ENCODE results near the gene ARL14EPL.

ARL14EPL gene

GRCh38 chr5:116032094-116032517 is at the start of gene ARL14EPL:
Gene ARL14EPL, plus strand, starts transcription at chr5:116032472. Its CDS starts 18,994 bp downstream, at chr5:116051466.
- no peak for DNase-seq

GRCh38 chr5:115983519-115983918 is 48.8 kb upstream of the ARL14EPL start:
- DNase-seq: no peak

- DNase-seq: no peak
Measured at GRCh38 chr5:115985802-115986757, 46.2 kb upstream of the ARL14EPL start.

- DNase-seq: no peak
Measured at GRCh38 chr5:115988002-115988401, 44.3 kb upstream of the ARL14EPL start.

GRCh38 chr5:115992848-115993350 is 39.4 kb upstream of the ARL14EPL start:
- no peak for DNase-seq

GRCh38 chr5:115995351-115995750 is 36.9 kb upstream of the ARL14EPL start:
- no peak for DNase-seq

- no peak for DNase-seq
Measured at GRCh38 chr5:116002116-116002906, 30.0 kb upstream of the ARL14EPL start.

- DNase-seq: no peak
Measured at GRCh38 chr5:116004248-116004647, 28.0 kb upstream of the ARL14EPL start.

- no peak for DNase-seq
Measured at GRCh38 chr5:116009806-116010205, 22.5 kb upstream of the ARL14EPL start.

GRCh38 chr5:116011046-116011445 is 21.2 kb upstream of the ARL14EPL start:
- DNase-seq: no peak

GRCh38 chr5:116013207-116013785 is 19.0 kb upstream of the ARL14EPL start:
- no peak for DNase-seq

GRCh38 chr5:116013936-116014335 is 18.3 kb upstream of the ARL14EPL start:
- no peak for DNase-seq

- no peak for DNase-seq
Measured at GRCh38 chr5:116023619-116024018, 8.7 kb upstream of the ARL14EPL start.

- DNase-seq: no peak
Measured at GRCh38 chr5:116025866-116026265, 6.4 kb upstream of the ARL14EPL start.

GRCh38 chr5:116032991-116033390 is 719 bp downstream of the ARL14EPL start:
- DNase-seq: no peak

GRCh38 chr5:116035123-116035522 is 2.9 kb downstream of the ARL14EPL start:
- no peak for DNase-seq

GRCh38 chr5:116037236-116037822 is 5.1 kb downstream of the ARL14EPL start:
- no peak for DNase-seq

GRCh38 chr5:116038817-116039216 is 6.5 kb downstream of the ARL14EPL start:
- DNase-seq: no peak

GRCh38 chr5:116042375-116042774 is 10.1 kb downstream of the ARL14EPL start:
- no peak for DNase-seq

GRCh38 chr5:116044073-116044472 is 11.8 kb downstream of the ARL14EPL start:
- no peak for DNase-seq

- no peak for DNase-seq
Measured at GRCh38 chr5:116045821-116046220, 13.5 kb downstream of the ARL14EPL start.

- no peak for DNase-seq
Measured at GRCh38 chr5:116046261-116046660, 14.0 kb downstream of the ARL14EPL start.

GRCh38 chr5:116046823-116047222 is 14.6 kb downstream of the ARL14EPL start:
- no peak for DNase-seq

Measured in CD4-positive, alpha-beta T cell treated with Interleukin-17A for 4 hours (primary cell).